Rectal smooth muscle tissue (tissue), 1 donor: Measurements from ENCODE around the gene PRDM8.

ENCODE experiments used
- H3K27ac ChIP-seq: one replicate; pipeline ENCODE4 v1.7.0; 2013; ENCODE audit warnings: low read depth, low read length, inconsistent platforms
- H3K27me3 ChIP-seq: one replicate; pipeline ENCODE4 v1.7.0; 2013; ENCODE audit warnings: low read length; ENCODE audit not compliant: control insufficient read depth, insufficient read depth
- H3K36me3 ChIP-seq: one replicate; pipeline ENCODE4 v1.7.0; 2013; ENCODE audit warnings: low read length; ENCODE audit not compliant: control insufficient read depth, insufficient read depth
- H3K4me1 ChIP-seq: one replicate; pipeline ENCODE4 v1.7.0; 2013; ENCODE audit warnings: low read length; ENCODE audit not compliant: control insufficient read depth, insufficient read depth
- H3K4me3 ChIP-seq: one replicate; pipeline ENCODE4 v1.7.0; 2013; ENCODE audit warnings: low read length
- H3K9ac ChIP-seq: one replicate; pipeline ENCODE4 v1.7.0; 2013; ENCODE audit warnings: low read length

Gene PRDM8

GRCh38 chr4:80196922-80197573 is at the start of gene PRDM8:
Gene PRDM8, plus strand, starts transcription at chr4:80197503. Its CDS starts 2,578 bp downstream, at chr4:80200081.
- Histone ChIP-seq H3K9ac (no peak within 1 kb of the TSS), H3K4me1 (no peaks in the 10 kb centered on the region), H3K27ac (no peak within 1 kb of the TSS), H3K27me3 (no peaks in the 10 kb centered on the region), H3K36me3 (no peaks in the 10 kb centered on the region), H3K4me3 (peak within 1 kb of the TSS; percentile 37)

- no peaks in the 10 kb centered on the region for H3K4me1 ChIP-seq
- H3K36me3 ChIP-seq: no peaks in the 10 kb centered on the region
- H3K27me3 ChIP-seq: no peaks in the 10 kb centered on the region
- H3K27ac ChIP-seq: no peak overlapping the region
- H3K4me3 ChIP-seq: no peak overlapping the region
- no peak overlapping the region for H3K9ac ChIP-seq
Observed at GRCh38 chr4:80150387-80151180, 46.7 kb upstream of the PRDM8 start.

GRCh38 chr4:80151981-80152380 is 45.3 kb upstream of the PRDM8 start:
- Histone ChIP-seq H3K9ac (no peak overlapping the region), H3K36me3 (no peaks in the 10 kb centered on the region), H3K4me1 (no peaks in the 10 kb centered on the region), H3K4me3 (no peak overlapping the region), H3K27ac (no peak overlapping the region), H3K27me3 (no peaks in the 10 kb centered on the region)

GRCh38 chr4:80153874-80154544 is 43.3 kb upstream of the PRDM8 start:
- H3K27ac ChIP-seq: no peak overlapping the region
- H3K4me1 ChIP-seq: no peaks in the 10 kb centered on the region
- no peaks in the 10 kb centered on the region for H3K27me3 ChIP-seq
- H3K4me3 ChIP-seq: no peak overlapping the region
- no peaks in the 10 kb centered on the region for H3K36me3 ChIP-seq
- H3K9ac ChIP-seq: no peak overlapping the region

- H3K9ac ChIP-seq: no peak overlapping the region
- no peak overlapping the region for H3K4me3 ChIP-seq
- no peak overlapping the region for H3K27ac ChIP-seq
- H3K36me3 ChIP-seq: no peaks in the 10 kb centered on the region
- no peaks in the 10 kb centered on the region for H3K4me1 ChIP-seq
- no peaks in the 10 kb centered on the region for H3K27me3 ChIP-seq
Observed at GRCh38 chr4:80154545-80154933, 42.8 kb upstream of the PRDM8 start.

- H3K27ac ChIP-seq: no peak overlapping the region
- no peaks in the 10 kb centered on the region for H3K4me1 ChIP-seq
- H3K9ac ChIP-seq: no peak overlapping the region
- no peaks in the 10 kb centered on the region for H3K36me3 ChIP-seq
- no peaks in the 10 kb centered on the region for H3K27me3 ChIP-seq
- no peak overlapping the region for H3K4me3 ChIP-seq
Observed at GRCh38 chr4:80155316-80155982, 41.9 kb upstream of the PRDM8 start.

DNA sequence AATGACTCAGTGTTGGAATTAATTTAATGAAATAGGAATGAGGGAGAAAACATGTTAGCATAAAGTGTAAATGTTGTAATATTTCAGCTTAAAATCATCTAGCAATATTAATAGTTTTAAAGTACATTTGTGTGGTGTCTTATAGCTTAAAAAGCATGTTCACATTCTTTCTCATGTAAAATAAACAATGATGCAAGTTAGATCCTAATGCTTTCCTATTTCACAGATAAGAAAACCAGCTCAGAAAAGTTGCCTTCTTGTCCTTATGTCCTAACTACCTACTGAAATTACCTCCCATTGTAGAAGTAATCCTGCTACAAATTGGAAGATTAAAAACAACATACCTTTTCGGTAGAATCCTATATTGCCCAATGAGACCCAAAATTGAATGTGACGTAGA is 40.9 kb upstream of the PRDM8 start:
- Histone ChIP-seq H3K27ac (no peak overlapping the region), H3K36me3 (no peaks in the 10 kb centered on the region)

GRCh38 chr4:80161413-80162058 is 35.8 kb upstream of the PRDM8 start:
- Histone ChIP-seq H3K27me3 (no peaks in the 10 kb centered on the region), H3K27ac (no peak overlapping the region), H3K4me3 (no peak overlapping the region), H3K9ac (no peak overlapping the region), H3K4me1 (no peaks in the 10 kb centered on the region), H3K36me3 (no peaks in the 10 kb centered on the region)

More for the DNA sequence above, 40.9 kb upstream of the PRDM8 start:
- Histone ChIP-seq H3K9ac (no peak overlapping the region), H3K4me3 (no peak overlapping the region), H3K4me1 (no peaks in the 10 kb centered on the region), H3K27me3 (no peaks in the 10 kb centered on the region)

GRCh38 chr4:80162418-80162817 is 34.9 kb upstream of the PRDM8 start:
- Histone ChIP-seq H3K27me3 (no peaks in the 10 kb centered on the region), H3K27ac (no peak overlapping the region), H3K4me1 (no peaks in the 10 kb centered on the region), H3K4me3 (no peak overlapping the region), H3K9ac (no peak overlapping the region), H3K36me3 (no peaks in the 10 kb centered on the region)

DNA sequence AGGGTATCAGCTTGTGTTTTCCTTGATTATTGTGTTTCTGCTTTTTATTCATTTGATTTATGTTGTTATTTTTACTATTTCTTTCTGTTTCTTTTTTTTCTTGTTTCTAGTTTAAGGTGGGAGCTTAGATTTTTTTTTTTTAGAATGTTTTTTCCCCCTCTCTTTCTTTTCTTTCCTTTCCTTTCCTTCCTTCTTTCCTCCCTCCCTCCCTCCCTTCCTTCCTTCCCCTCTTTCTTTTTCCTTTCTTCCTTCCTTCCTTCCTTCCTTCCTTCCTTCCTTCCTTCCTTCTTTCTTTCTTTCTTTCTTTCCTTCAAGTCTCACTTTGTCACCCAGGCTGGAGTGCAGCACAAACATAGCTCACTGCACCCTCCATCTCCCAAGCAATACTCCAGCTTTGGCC is 31.4 kb upstream of the PRDM8 start:
- Histone ChIP-seq H3K27me3 (no peaks in the 10 kb centered on the region), H3K4me3 (no peak overlapping the region), H3K4me1 (no peaks in the 10 kb centered on the region), H3K36me3 (no peaks in the 10 kb centered on the region), H3K9ac (no peak overlapping the region), H3K27ac (no peak overlapping the region)

- H3K4me1 ChIP-seq: no peaks in the 10 kb centered on the region
- H3K27ac ChIP-seq: no peak overlapping the region
- H3K27me3 ChIP-seq: no peaks in the 10 kb centered on the region
- H3K9ac ChIP-seq: no peak overlapping the region
- H3K36me3 ChIP-seq: no peaks in the 10 kb centered on the region
- H3K4me3 ChIP-seq: no peak overlapping the region
Observed at GRCh38 chr4:80171251-80171650, 26.1 kb upstream of the PRDM8 start.

- no peak overlapping the region for H3K4me3 ChIP-seq
- H3K36me3 ChIP-seq: no peaks in the 10 kb centered on the region
- H3K9ac ChIP-seq: no peak overlapping the region
- no peak overlapping the region for H3K27ac ChIP-seq
- no peaks in the 10 kb centered on the region for H3K27me3 ChIP-seq
- H3K4me1 ChIP-seq: no peaks in the 10 kb centered on the region
Observed at GRCh38 chr4:80171656-80172055, 25.6 kb upstream of the PRDM8 start.
